Keratinocyte (primary cell): ENCODE data around the gene TMEM147. TPM values are rescaled to one million over a fixed set of nuclear protein-coding genes. Genes with fewer than 3 reads are reported as not detected.
A peak's percentile ranks its signal among the peaks of the same experiment; 100 is the strongest.

Experiments used
- DNase-seq: peaks from one replicate; pipeline ENCODE4 v3.0.0-alpha.2; 2011; ENCODE audit warnings: low read depth, missing footprints, low spot score
- FAIRE-seq: peaks from 2 replicates; lab custom pipeline; 2011; peaks lifted over from hg19 to GRCh38; lab: Jason Lieb, UNC
- H2AFZ ChIP-seq: 2 replicates; pipeline ENCODE4 v1.6.0; 2012; ENCODE audit warnings: low read length, control low read depth, inconsistent platforms; ENCODE audit not compliant: control insufficient read depth
- H3K27ac ChIP-seq: 2 replicates; pipeline ENCODE4 v1.5.1; 2011; ENCODE audit warnings: low read length; ENCODE audit not compliant: control insufficient read depth, insufficient read depth
- H3K27me3 ChIP-seq: 3 replicates; pipeline ENCODE4 v1.6.0; 2011; ENCODE audit warnings: low read length; ENCODE audit not compliant: control insufficient read depth, insufficient read depth; ENCODE audit errors: extremely low read depth
- H3K36me3 ChIP-seq, 2 experiments: 2 replicates in 1 of 2; 3 replicates in 1 of 2; pipeline ENCODE4 v1.5.1; 2011; ENCODE audit warnings: low read length in 2 of 2, mild to moderate bottlenecking in 1 of 2; ENCODE audit not compliant: control insufficient read depth in 2 of 2, insufficient read depth in 2 of 2; ENCODE audit errors: extremely low read depth in 1 of 2
- H3K4me1 ChIP-seq: 3 replicates; pipeline ENCODE4 v1.5.1; 2011; ENCODE audit warnings: low read length; ENCODE audit not compliant: control insufficient read depth, insufficient read depth; ENCODE audit errors: extremely low read depth
- H3K4me2 ChIP-seq: 3 replicates; pipeline ENCODE4 v1.6.0; 2011; ENCODE audit warnings: low read depth, low read length; ENCODE audit not compliant: control insufficient read depth, insufficient read depth; ENCODE audit errors: extremely low read depth
- H3K4me3 ChIP-seq, 3 experiments: fragments of 200-600 bp in 1 of 3; sonication (generic) in 1 of 3; 2 replicates in 2 of 3; 3 replicates in 1 of 3; pipeline ENCODE4 v1.5.1; 2011 to 2016; ENCODE audit warnings: low read length in 3 of 3, mild to moderate bottlenecking in 3 of 3, control low read depth in 2 of 3, inconsistent platforms in 1 of 3, low read depth in 1 of 3, mixed read lengths in 1 of 3, mixed run types in 1 of 3, moderate library complexity in 1 of 3; ENCODE audit not compliant: control insufficient read depth in 2 of 3, insufficient read depth in 2 of 3; ENCODE audit errors: extremely low read depth in 1 of 3
- H3K79me2 ChIP-seq: 2 replicates; pipeline ENCODE4 v1.6.0; 2012; ENCODE audit warnings: low read length; ENCODE audit not compliant: control insufficient read depth, insufficient read depth
- H3K9ac ChIP-seq: 3 replicates; pipeline ENCODE4 v1.6.0; 2011; ENCODE audit warnings: low read length; ENCODE audit not compliant: control insufficient read depth, insufficient read depth; ENCODE audit errors: extremely low read depth
- H3K9me1 ChIP-seq: 3 replicates; pipeline ENCODE4 v1.6.0; 2011; ENCODE audit warnings: low read length; ENCODE audit not compliant: control insufficient read depth, insufficient read depth; ENCODE audit errors: extremely low read depth
- H3K9me3 ChIP-seq: 2 replicates; pipeline ENCODE4 v1.5.1; 2012; ENCODE audit warnings: low read depth, low read length; ENCODE audit not compliant: control insufficient read depth
- H4K20me1 ChIP-seq: 3 replicates; pipeline ENCODE4 v1.6.0; 2011; ENCODE audit warnings: low read length; ENCODE audit not compliant: control insufficient read depth, insufficient read depth; ENCODE audit errors: extremely low read depth
- EZH2 ChIP-seq: IDR thresholded peaks from one replicate; pipeline ENCODE4 v1.6.1; 2012; ENCODE audit warnings: inconsistent platforms, mild to moderate bottlenecking, low read length, moderate library complexity
- dilution Hi-C: fragments of 300-500 bp; cut with MboI; formaldehyde crosslinking; loops from one replicate; pipeline ENCODE4 v1.7.0; 2020; ENCODE audit warnings: low sequenced_read_pairs; ENCODE audit not compliant: extremely low pct_ligation_motif_present
- polyA plus RNA-seq, 5 experiments: library from polyadenylated mRNA; depleted of rRNA in 3 of 5; stranded (reverse) in 3 of 5; stranded (forward) in 1 of 5; unstranded in 1 of 5; fragments of >200 nt; gene quantifications; 1 replicate in 1 of 5; 2 replicates in 3 of 5; 3 replicates in 1 of 5; pipeline versions ENCODE4 v1.2.1 to v1.2.3, GENCODE V29; 2011 to 2012; ENCODE audit warnings: missing spikeins in 2 of 5, low read depth in 1 of 5, low replicate concordance in 1 of 5
- TF ChIP-seq, protein P1 (sequence below), 3 experiments: IDR thresholded peaks in 1 of 3; conservative IDR thresholded peaks in 1 of 3; optimal IDR thresholded peaks in 1 of 3; 2 replicates in 2 of 3; 3 replicates in 1 of 3; pipeline versions ENCODE3 to v1.5.1; 2011; ENCODE audit warnings: low read length in 3 of 3, mild to moderate bottlenecking in 3 of 3, moderate library complexity in 2 of 3, control low read depth in 1 of 3, inconsistent platforms in 1 of 3; ENCODE audit not compliant: insufficient read depth in 2 of 3; ENCODE audit errors: extremely low read depth in 1 of 3

The TMEM147 gene
- polyA plus RNA-seq, 1 donor (not counting 4 experiments of a cell fraction or from before 2014, with no cell fraction given), result 134 TPM

DNA sequence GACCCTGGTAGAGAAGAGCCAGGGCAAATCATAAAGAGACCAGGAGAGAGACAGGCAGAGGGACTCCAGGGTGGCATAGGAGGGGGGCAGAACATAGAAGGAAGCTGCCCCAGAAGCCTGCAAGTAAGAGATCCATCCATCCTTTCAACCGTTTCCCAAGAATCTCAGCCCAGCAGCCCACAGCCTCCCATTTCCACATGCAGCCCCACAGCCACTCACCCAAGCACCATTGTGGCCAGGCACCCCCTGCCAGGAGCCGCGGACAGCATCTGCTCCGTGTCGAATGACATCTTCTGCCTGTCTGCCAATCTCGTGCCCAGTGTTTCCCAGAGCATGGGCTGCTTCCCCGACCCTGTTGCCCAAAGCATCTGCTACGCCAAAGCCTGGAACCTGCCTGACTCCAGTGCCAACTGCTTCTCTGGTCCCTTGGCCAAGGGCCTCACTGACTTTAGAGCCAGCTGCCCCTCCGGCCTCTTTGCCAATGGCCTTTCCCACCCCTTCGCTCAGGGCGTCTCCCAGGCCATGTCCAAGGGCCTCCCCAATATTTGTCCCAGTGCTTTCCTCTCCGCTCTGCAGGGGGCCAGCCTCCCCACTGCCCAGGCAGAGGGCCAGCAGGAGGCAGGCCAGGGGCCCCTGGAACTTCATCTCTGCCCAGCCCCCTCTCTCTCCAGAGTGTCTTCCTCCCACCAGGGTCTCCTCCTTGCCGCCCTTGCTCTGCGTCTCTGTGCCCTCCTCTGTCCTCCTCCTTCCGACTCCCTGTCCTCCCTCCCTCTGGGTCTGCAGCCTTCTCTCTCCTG is 32.4 kb upstream of the TMEM147 start:
- no peaks in the 10 kb centered on the region for H3K9me1 ChIP-seq
- no peaks in the 10 kb centered on the region for H4K20me1 ChIP-seq
- H3K4me1 ChIP-seq, result peaks cover 17% of the 10 kb centered on the region
- no peaks in the 10 kb centered on the region for H3K36me3 ChIP-seq
- TF ChIP-seq EZH2, result no peak
- peaks cover 14% of the 10 kb centered on the region for H3K79me2 ChIP-seq
- no peak overlapping the region for H3K4me3 ChIP-seq
- H3K27ac ChIP-seq, result no peak overlapping the region
- no peak for DNase-seq
- no peaks in the 10 kb centered on the region for H3K9me3 ChIP-seq
- H3K9ac ChIP-seq, result no peak overlapping the region
- dilution Hi-C loops, result no loop called here
- H2AFZ ChIP-seq, result no peak overlapping the region
- peaks cover 5% of the 10 kb centered on the region for H3K27me3 ChIP-seq
- no peak for FAIRE-seq
- no peak overlapping the region for H3K4me2 ChIP-seq

DNA sequence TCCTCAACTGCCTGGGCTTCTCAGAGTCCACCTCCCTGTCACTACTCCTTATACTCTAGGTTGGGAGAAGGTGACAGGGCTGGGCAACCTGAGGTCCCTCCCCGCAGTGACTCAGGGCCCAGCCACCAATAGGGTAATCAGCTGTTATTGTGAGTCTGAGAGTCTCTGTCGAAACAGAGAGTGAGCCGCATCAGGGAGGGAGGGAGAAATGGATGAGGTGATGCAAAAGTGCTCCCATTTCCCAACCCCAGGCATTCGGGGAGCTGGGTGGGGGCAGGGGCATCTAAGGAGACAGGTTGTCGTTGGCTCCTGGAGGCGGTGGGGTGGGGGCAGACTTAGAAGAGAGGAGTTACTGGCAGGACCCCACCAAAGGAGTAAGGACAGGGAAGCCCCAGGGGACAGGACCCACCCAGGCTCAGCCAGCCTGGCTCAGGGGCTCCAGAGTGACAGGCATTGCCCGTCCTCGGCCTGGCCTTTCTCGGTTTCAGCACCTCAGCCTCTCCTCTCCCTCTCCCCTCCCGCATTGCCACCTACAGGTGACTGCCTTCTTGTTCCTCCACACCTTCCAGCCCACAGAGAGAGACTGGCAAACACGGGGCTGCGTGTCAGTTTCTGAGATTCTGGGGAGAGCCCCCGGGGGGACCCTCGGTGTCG is 31.7 kb upstream of the TMEM147 start, which contains the start of gene DMKN:
DMKN (minus strand) TSS at position 22 of the 654 bp plus-strand sequence. CDS start 174 bp downstream, outside the sequence.
- Histone ChIP-seq H3K4me3 (no peak within 1 kb of the TSS), H3K4me2 (no peak within 1 kb of the TSS), H3K27me3 (peaks cover 5% of the 10 kb centered on the region), H2AFZ (peak within 1 kb of the TSS; percentile 12), H4K20me1 (no peaks in the 10 kb centered on the region), H3K9me3 (no peaks in the 10 kb centered on the region), H3K9ac (no peak within 1 kb of the TSS), H3K9me1 (no peaks in the 10 kb centered on the region), H3K4me1 (peaks cover 20% of the 10 kb centered on the region), H3K79me2 (peaks cover 7% of the 10 kb centered on the region), H3K27ac (no peak within 1 kb of the TSS), H3K36me3 (no peaks in the 10 kb centered on the region)
- FAIRE-seq, result no peak
- DNase-seq, result no peak
- no peak for TF ChIP-seq EZH2
- TF ChIP-seq, protein P1, sequence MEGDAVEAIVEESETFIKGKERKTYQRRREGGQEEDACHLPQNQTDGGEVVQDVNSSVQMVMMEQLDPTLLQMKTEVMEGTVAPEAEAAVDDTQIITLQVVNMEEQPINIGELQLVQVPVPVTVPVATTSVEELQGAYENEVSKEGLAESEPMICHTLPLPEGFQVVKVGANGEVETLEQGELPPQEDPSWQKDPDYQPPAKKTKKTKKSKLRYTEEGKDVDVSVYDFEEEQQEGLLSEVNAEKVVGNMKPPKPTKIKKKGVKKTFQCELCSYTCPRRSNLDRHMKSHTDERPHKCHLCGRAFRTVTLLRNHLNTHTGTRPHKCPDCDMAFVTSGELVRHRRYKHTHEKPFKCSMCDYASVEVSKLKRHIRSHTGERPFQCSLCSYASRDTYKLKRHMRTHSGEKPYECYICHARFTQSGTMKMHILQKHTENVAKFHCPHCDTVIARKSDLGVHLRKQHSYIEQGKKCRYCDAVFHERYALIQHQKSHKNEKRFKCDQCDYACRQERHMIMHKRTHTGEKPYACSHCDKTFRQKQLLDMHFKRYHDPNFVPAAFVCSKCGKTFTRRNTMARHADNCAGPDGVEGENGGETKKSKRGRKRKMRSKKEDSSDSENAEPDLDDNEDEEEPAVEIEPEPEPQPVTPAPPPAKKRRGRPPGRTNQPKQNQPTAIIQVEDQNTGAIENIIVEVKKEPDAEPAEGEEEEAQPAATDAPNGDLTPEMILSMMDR (optimal IDR thresholded peaks at IDR 0.05 in 1 of 3, IDR thresholded peaks at IDR 0.05 in 1 of 3, conservative IDR thresholded peaks at IDR 0.05 in 1 of 3; ENCODE audit: extremely low read depth in 1 of 3, insufficient read depth in 2 of 3, low read length in 3 of 3), result peak; percentile 22 to 36 (median 27)
- dilution Hi-C loops, result no loop called here
